Measurements from ENCODE around the gene CNTNAP2.

DNA sequence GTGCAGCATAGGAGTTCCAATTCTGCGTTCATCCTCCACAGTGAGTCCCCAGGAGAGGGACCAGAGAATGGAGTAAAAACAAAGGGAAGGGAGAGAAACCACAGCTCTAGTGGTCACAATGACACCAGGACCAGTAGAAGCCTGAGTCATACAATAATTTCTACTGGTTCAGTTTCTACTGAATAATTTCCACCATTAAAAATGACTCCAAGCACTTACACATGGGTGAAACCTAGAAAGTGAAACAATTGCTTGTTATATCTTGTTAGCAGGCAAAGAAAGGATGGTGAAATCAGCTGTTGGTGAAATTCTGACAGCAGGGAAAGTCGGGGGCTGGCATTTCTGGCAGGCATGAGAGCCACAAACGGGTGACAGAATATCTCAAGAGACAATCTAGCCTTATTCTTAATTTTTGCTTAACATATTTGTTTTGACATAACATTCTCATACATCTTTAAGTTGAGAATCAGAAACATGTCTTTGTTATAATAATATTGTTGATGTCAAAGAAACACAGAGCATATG, 1408.2 kb downstream of the CNTNAP2 start:
- TF ChIP-seq, protein P1, sequence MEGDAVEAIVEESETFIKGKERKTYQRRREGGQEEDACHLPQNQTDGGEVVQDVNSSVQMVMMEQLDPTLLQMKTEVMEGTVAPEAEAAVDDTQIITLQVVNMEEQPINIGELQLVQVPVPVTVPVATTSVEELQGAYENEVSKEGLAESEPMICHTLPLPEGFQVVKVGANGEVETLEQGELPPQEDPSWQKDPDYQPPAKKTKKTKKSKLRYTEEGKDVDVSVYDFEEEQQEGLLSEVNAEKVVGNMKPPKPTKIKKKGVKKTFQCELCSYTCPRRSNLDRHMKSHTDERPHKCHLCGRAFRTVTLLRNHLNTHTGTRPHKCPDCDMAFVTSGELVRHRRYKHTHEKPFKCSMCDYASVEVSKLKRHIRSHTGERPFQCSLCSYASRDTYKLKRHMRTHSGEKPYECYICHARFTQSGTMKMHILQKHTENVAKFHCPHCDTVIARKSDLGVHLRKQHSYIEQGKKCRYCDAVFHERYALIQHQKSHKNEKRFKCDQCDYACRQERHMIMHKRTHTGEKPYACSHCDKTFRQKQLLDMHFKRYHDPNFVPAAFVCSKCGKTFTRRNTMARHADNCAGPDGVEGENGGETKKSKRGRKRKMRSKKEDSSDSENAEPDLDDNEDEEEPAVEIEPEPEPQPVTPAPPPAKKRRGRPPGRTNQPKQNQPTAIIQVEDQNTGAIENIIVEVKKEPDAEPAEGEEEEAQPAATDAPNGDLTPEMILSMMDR (IDR thresholded peaks at IDR 0.05), result no peak
- TF ChIP-seq POLR2A (IDR thresholded peaks at IDR 0.05), result no peak

All from lower leg skin (tissue), 3 donors.